Measurements from ENCODE around the gene KLF13.

KLF13 gene

DNA sequence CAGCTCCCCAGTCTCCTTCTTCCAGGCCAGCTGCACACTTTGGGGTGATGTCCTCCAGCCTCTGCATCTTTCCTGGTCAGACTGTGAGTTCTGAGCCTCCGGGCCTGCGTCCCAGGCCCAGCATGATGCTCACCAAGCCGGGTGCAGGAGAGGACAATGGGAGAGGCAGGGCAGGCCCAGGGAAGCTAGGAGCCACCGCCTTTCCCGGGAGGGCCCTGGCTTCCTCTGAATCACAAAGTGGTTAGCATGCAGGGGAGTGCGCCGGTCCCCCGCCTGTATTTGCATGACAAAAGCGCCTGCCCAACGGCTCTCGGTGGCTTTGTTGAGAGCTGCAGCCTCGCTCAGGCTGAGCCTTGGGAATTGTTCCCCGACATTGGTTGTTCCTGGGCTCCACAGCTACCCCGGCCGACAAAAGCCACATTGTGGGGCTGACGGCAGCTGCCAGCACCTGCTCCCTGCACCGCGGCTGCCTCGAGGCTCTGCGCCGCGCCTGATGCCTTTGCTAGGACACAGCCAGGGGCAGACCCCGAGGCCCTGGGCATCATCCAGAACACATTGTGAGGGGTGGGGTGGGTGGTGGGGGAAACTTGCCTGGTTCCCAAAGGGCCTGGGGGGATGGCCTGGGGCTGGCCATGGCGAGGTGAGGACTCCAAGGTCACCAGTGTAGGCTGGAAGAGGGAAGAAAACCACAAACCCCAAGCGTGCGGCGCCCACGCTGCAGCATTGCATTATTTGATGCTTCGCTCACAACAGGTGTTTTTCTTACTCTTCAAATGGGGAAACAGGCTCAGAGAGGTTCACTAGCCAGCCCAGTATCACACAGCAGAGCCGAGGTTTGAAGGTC, 20.0 kb upstream of the KLF13 start:
- H3K4me3 ChIP-seq (ENCODE audit: low read depth, low read length) = no peak overlapping the region
- TF ChIP-seq, protein P1, sequence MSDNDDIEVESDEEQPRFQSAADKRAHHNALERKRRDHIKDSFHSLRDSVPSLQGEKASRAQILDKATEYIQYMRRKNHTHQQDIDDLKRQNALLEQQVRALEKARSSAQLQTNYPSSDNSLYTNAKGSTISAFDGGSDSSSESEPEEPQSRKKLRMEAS (IDR thresholded peaks at IDR 0.05; ENCODE audit: low read depth, low read length) = no peak
- TF ChIP-seq, protein P2, sequence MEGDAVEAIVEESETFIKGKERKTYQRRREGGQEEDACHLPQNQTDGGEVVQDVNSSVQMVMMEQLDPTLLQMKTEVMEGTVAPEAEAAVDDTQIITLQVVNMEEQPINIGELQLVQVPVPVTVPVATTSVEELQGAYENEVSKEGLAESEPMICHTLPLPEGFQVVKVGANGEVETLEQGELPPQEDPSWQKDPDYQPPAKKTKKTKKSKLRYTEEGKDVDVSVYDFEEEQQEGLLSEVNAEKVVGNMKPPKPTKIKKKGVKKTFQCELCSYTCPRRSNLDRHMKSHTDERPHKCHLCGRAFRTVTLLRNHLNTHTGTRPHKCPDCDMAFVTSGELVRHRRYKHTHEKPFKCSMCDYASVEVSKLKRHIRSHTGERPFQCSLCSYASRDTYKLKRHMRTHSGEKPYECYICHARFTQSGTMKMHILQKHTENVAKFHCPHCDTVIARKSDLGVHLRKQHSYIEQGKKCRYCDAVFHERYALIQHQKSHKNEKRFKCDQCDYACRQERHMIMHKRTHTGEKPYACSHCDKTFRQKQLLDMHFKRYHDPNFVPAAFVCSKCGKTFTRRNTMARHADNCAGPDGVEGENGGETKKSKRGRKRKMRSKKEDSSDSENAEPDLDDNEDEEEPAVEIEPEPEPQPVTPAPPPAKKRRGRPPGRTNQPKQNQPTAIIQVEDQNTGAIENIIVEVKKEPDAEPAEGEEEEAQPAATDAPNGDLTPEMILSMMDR (IDR thresholded peaks at IDR 0.05; ENCODE audit: low read depth, low read length) = no peak
- TF ChIP-seq MYC (IDR thresholded peaks at IDR 0.05; ENCODE audit: low read depth, low read length) (no peak), POLR2A (IDR thresholded peaks at IDR 0.05; ENCODE audit: extremely low read depth, insufficient read length) (no peak)

DNA sequence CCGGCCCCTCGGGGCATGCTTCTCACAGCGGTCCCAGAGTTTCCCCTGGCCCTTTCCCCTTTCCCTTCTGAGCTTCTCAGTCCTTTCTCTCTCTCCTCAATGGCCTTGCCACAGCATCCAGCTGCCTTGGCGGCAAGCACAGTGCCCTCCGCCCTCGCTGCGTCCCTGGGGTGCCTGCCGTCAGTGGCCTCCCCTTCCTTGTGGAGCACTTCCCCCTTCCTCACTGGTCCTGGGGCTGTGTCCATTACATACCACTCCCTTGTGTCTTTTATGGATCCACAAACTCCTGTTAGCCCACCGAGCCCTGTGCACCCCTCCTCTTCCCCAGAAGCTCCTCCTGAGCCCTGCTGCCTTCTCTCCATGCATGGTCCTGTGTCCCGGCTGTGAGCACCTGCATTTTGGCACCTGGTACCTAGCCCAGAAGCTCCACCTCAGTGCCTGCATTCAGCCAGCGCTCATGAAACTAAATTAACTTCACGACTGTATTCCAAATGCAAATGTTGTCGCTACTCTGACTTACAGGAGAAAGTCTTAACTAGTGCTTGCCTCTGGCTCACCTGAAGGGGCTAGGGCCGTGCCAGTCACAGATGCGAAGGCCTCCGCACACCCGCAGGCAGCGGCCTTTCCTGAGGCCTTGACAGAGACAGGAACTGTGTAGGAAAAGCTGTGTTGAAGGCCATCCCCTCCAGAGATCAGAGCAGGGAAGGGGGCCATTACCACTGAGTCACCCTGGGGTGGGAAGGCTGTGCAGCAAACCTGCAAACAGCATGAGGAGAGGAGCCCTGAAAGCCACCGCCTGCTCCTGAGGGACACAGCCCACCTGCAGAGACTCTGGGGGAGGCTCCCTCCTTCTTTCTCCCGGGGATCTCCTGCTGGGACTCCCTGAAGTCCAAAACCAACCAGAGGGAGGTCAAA, 19.1 kb upstream of the KLF13 start:
- no peak overlapping the region for H3K4me3 ChIP-seq (ENCODE audit: low read depth, low read length)
- peak; percentile 38 for DNase-seq (ENCODE audit: low read depth)
- TF ChIP-seq, protein P1 (IDR thresholded peaks at IDR 0.05; ENCODE audit: low read depth, low read length) = no peak
- no peak for TF ChIP-seq MYC (IDR thresholded peaks at IDR 0.05; ENCODE audit: low read depth, low read length)

More for the DNA sequence above, 20.0 kb upstream of the KLF13 start:
- DNase-seq (ENCODE audit: low read depth) = peak; percentile 96

DNA sequence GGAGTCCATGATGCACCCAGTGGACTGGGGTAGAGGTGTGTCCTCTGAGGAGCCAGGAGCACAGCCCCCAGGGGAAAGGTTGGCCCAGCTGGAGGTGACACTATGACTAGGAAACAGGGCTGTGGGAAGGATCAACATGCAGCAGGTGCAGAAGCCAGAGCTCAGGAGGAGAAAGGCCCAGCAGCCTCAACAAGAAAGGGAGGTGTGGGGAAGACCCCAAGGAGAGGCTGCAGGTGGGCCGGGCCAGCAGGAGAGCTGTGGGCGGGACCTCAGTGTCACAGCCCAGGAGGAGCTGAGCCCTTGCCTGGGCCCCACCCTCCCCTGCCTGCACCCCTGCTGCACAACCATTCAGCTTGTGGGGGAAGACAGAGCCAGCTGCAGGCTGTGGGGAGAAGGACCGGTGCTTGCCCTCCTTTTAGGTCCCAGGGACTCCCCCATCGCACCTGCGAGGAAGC, 18.4 kb upstream of the KLF13 start:
- peak; percentile 67 for DNase-seq (ENCODE audit: low read depth)
- TF ChIP-seq, protein P1 (IDR thresholded peaks at IDR 0.05; ENCODE audit: low read depth, low read length) = no peak
- TF ChIP-seq, protein P2 (IDR thresholded peaks at IDR 0.05; ENCODE audit: low read depth, low read length) = no peak
- H3K4me3 ChIP-seq (ENCODE audit: low read depth, low read length) = no peak overlapping the region

DNA sequence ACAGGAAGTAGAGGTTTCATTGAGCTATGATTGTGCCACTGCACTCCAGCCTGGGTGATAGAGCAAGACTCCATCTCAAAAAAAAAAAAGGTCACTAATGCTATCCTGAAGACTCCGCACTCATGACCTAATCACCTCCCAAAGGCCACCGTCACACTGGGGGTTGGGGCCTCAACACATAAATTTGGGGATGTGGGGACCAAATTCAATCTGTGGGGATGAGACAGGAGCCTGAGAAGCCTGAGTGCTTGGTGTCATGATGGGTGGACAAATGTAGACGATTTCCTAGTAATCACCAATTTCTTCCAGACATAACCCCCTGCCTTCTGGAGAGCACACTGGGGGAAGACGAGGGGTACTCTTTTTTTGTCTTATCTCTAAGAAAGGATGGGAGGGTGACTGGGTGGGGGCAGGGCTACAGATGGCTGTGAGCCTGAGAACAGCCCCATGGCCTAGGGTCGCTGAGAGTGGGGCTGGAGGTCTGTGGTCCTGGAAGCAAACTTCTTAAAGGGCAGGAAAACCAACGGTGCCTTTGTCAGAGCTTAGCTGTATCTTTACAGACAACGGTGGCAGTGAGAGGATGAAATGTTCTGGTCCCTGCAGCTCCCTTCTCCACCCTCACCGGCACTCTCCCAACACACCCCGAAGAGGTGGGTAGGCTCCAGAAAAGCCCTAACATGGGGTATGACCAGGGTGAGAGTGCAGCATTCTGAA, 16.6 kb upstream of the KLF13 start:
- H3K4me3 ChIP-seq (ENCODE audit: low read depth, low read length) = no peak overlapping the region
- TF ChIP-seq POLR2A (IDR thresholded peaks at IDR 0.05; ENCODE audit: extremely low read depth, insufficient read length) (no peak), MYC (IDR thresholded peaks at IDR 0.05; ENCODE audit: low read depth, low read length) (no peak)
- TF ChIP-seq, protein P2 (IDR thresholded peaks at IDR 0.05; ENCODE audit: low read depth, low read length) = no peak
- TF ChIP-seq, protein P1 (IDR thresholded peaks at IDR 0.05; ENCODE audit: low read depth, low read length) = no peak
- DNase-seq (ENCODE audit: low read depth) = no peak

DNA sequence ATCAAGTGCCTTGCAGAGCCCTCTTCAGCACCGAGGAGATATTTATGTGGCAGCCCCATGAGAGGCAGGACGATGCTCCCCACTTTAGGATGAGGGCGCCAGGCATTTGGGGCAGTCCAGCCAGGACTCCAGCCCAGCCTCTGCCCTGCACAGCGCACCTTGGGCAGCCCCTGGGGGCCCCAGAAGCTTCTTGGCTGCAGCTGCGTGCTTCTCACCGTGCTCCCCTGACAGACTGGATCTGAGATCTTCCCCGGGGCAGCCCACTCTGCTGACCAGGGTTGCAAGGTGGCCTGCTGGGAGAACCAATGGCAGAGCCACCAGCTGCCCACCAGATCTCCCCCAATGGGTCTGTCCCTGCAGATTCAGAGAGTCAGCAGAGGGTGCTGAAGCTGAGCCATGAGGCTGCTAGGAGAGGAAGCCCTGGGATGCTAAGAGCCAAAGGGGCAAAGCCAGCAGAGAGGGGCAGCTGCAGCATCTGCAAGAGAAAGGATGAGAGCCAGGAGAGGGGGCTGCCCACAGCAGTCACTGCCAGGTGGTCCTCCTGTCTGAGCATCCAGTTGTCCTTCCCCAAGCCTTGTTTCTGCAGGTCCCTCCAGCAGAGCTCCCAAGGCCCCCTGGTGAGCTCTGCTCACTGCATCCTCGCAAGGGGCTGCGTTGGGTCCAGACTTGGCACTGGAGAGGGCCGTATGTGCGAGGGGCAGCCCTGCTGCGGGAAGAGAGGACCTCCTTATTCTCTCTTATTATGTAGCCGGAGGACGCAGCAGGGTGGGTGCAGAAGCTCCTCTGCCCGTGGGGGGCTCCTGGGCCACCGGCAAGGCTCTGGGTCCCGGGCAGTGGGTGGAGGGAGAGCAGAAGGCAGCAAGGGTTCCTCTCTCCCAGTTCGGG, 14.7 kb upstream of the KLF13 start:
- TF ChIP-seq MYC (IDR thresholded peaks at IDR 0.05; ENCODE audit: low read depth, low read length) (no peak), POLR2A (IDR thresholded peaks at IDR 0.05; ENCODE audit: extremely low read depth, insufficient read length) (no peak)
- TF ChIP-seq, protein P1 (IDR thresholded peaks at IDR 0.05; ENCODE audit: low read depth, low read length) = no peak
- TF ChIP-seq, protein P2 (IDR thresholded peaks at IDR 0.05; ENCODE audit: low read depth, low read length) = no peak
- H3K4me3 ChIP-seq (ENCODE audit: low read depth, low read length) = no peak overlapping the region
- DNase-seq (ENCODE audit: low read depth) = no peak
